NCI-H510A treated with DMSO at 0.1 percent for 48 hours (cell line): ENCODE data around the gene MYL7.
"Not testable (repeated sequence)": the region's sequence is repeated elsewhere in the genome, so short reads cannot be mapped to it uniquely, and the experiment has no call there.

ENCODE experiments used
- DNase-seq: peaks from one replicate; lab custom pipeline; 2025; lab: John Stamatoyannopoulos, UW

Gene MYL7

GRCh38 chr7:44171901-44172300 is 30.8 kb upstream of the MYL7 start:
- DNase-seq, result not testable (repeated sequence)

GRCh38 chr7:44167920-44168319 is 26.8 kb upstream of the MYL7 start:
- DNase-seq, result no peak

GRCh38 chr7:44163591-44163990 is 22.5 kb upstream of the MYL7 start:
- no peak for DNase-seq

- DNase-seq, result no peak
Observed at GRCh38 chr7:44162785-44163395, 21.8 kb upstream of the MYL7 start.

GRCh38 chr7:44162179-44162578 is 21.0 kb upstream of the MYL7 start:
- no peak for DNase-seq

GRCh38 chr7:44161371-44161770 is 20.2 kb upstream of the MYL7 start:
- no peak for DNase-seq

- DNase-seq, result no peak
Observed at GRCh38 chr7:44159824-44160630, 18.9 kb upstream of the MYL7 start.

- DNase-seq, result no peak
Observed at GRCh38 chr7:44158873-44159631, 17.9 kb upstream of the MYL7 start.

GRCh38 chr7:44158096-44158872 is 17.2 kb upstream of the MYL7 start:
- DNase-seq, result no peak

GRCh38 chr7:44157116-44158080 is 16.3 kb upstream of the MYL7 start:
- no peak for DNase-seq

GRCh38 chr7:44156453-44157010 is 15.4 kb upstream of the MYL7 start:
- DNase-seq, result no peak

- no peak for DNase-seq
Observed at GRCh38 chr7:44155191-44156185, 14.4 kb upstream of the MYL7 start.

- no peak for DNase-seq
Observed at GRCh38 chr7:44154703-44155102, 13.6 kb upstream of the MYL7 start.

- DNase-seq, result no peak
Observed at GRCh38 chr7:44153948-44154335, 12.8 kb upstream of the MYL7 start.

GRCh38 chr7:44152971-44153947 is 12.1 kb upstream of the MYL7 start:
- DNase-seq, result peak; percentile 79

- DNase-seq, result no peak
Observed at GRCh38 chr7:44151956-44152355, 10.8 kb upstream of the MYL7 start.

- DNase-seq, result no peak
Observed at GRCh38 chr7:44150966-44151941, 10.1 kb upstream of the MYL7 start.
